GM21717 (cell line): Measurements from ENCODE around the gene CFB.
"Not testable (repeated sequence)": the region's sequence is repeated elsewhere in the genome, so short reads cannot be mapped to it uniquely, and the experiment has no call there.

Experiments
- ATAC-seq: cut with Tn5 transposase; IDR thresholded peaks from one replicate; pipeline ENCODE4 v1.9.1; 2021; ENCODE audit warnings: mild to moderate bottlenecking, moderate library complexity; ENCODE audit not compliant: unreplicated experiment

CFB gene

DNA sequence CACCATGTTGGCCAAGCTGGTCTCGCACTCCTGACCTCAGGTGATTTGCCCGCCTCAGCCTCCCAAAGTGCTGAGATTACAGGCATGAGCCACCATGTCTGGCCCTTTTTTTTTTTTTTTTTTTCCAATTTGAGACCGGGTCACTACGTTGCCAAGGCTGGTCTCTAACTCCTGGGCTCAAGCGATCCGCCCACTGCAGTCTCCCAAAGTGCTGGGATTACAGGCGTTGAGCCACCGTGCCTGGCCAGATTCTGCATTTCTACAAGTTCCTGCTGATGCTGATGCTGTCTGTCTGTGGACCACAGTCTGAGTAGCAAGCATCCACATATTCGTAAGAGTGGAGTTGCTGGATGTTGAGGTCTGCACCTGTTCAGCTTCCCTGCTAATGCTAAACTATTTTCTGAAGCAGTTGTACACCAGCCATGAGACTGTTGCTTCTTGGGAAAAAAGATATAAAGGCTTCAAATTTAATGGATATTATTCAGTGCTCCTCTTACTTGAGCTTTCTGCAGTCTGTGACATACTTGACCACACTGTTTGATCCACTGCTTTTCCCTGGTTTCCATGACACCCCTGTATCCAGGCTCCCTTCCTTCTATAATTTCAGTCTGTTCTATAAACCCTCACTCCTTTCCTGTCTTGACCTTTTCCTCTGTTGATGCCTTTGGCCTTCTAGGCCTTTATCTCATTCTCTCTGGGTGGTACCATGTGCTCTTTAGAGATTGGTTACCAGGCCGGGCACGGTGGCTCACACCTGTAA, 33.9 kb upstream of the CFB start:
- no peak for ATAC-seq

DNA sequence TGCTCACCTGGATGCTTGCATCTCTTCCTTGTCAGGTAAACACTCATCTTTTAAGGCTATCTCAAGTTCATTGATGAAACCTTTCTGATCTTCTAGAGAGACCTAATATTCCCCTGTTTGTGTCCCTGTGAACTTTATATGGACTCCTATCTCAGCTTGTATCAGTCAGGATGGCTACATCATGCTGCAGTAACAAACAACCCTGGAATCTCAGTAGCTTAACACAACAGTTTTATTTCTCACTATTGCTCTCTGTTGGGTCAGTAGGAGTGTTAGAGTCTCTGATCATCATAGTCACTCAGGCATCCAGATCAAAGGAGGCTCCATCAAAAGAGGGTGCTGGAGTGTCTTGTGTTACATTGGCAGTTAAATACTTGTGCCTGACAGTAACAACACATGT, 30.5 kb upstream of the CFB start:
- ATAC-seq = no peak

DNA sequence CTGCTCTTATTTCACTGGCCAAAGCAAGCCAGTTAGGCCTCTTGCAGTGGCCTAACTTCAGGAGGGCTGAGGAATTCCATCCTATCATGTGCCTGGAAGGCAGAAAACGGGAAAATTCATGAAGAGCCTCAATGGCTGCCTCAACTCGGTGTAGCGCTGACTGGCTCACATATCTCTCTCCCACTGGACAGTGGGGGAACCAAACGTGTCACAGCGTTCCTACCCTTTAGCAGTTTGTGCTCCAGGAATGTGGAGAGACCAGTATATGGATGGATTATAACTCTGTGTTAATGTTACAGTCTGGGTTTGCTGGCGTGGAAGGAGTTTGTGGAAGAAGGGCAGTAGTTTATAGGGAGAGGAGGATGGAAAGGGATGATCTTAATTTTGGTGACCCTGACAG, 30.1 kb upstream of the CFB start:
- ATAC-seq = no peak

DNA sequence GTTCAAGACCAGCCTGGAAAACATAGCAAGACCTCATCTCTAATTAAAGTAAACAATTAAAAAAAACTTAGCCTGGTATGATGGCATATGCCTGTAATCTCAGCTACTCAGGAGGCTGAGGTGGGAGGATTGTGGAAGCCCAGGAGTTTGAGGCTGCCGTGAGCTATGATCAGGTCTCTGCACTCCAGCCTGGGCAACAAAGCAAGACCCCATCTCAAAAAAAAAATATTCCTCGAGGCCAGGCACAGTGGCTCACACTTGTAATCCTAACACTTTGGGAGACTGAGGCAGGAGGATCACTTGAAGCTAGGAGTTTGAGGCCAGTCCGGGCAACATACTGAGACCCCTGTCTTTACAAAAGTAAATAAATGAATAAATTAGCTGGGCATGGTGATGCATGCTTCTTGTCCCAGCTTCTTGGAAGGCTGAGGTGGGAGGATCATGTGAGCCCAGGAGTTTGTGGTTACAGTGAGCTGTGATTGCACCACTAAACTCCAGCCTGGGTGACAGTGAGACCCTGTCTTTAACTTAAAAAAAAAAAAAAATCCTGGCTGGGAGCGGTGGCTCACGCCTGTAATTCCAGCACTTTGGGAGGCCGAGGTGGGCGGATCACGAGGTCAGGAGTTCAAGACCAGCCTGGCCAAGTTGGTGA, 27.7 kb upstream of the CFB start:
- no peak for ATAC-seq

DNA sequence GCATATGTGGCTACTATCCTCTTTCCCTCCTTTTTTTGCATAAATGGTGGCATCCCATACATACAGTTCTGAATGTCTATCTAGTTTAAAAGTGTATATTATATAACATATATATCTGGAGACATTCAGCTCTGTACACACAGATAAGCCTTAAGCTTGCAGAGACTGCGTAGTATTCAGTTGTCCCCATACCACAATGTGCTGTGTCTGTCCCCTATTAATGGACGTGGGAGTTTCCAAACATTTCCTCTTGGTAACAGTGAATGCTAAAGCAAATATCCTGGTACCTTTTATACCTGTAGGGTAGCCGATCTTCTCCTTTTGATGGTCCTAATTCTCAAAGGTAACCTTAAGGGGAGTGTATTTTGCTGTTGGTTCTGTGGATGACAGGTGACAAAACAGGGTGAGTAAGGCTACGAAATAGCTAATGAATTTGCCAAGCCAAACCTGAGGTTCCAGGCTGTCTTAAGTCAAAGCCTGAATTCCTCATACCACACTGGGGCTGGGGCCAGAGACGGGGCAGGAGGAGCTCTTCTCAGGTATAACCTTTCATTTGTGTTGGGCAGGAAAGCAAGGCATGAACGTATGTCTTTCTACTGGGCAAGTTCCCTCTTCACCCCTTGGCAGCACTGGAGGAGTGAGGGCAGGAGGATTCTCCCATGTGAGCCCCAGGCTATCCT, 26.1 kb upstream of the CFB start:
- ATAC-seq = no peak

DNA sequence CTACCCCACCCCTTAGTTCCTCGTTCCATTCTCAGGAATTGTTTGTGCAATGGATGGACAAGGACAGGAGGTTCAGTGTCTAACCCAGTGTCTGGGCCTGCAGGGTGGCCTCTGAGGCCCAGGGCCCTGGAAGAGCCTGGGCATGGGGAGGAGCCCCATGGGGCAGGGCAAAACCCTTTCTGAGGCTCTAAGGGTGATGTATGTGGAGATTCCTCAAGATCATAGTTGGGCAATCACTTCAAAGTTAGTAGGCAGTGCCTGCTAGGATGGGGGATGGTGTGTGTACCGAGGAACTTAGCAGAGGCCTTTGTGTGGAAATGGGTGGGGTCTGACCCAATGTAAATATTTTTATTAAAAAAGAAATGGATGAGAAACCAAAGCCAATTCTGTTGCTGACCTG, 25.1 kb upstream of the CFB start:
- no peak for ATAC-seq

DNA sequence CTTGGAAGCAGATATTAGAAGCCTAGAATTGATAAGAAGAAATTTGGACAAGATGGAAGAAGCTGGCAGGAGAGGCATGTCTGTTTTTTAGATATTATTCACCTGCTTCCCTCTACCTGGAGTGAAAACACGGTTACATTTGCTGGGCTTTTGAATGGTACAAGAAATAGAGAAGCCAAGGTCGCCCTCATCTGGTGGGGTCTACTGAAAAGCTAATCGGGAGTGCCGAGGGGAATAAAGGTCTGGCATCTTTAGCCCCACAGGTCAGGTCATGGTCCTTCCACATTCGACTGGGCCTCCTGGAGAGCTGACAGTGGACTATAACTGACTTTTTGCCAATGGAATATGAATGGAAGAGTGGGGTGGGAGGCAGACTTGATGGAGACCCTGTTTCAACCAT, 23.0 kb upstream of the CFB start:
- ATAC-seq = no peak

DNA sequence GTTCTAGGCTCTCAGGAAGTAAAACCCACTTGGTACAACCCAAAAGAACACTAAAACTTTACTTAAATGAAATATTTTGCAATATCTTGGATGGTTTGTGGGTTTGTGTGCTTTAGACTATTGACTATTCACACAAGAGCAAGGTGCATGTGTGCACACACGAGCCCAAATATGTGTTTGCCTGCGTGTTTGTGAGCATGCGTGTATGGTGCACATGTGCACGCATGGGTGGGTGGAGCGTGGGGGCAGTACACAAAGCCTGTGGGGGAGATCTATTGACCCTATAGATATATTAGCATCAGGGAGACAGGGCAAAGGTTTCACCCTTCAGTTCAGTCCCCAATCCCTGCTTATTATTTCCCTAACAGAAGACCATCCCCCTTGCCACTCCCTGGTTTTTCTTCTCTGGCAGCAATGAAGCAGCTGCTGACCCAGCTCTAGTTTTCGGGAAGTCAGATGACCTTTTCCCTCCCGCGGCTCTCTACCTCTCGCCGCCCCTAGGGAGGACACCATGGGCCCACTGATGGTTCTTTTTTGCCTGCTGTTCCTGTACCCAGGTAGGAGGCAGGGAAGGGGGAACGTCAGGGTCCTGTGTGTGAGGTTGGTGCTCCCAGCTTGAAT, 18.5 kb upstream of the CFB start, which contains the start of gene C2:
Gene C2, plus strand, starts transcription at position 476 of the 621 bp plus-strand sequence. Its CDS starts 36 bp downstream, at position 512.
- ATAC-seq = no peak

DNA sequence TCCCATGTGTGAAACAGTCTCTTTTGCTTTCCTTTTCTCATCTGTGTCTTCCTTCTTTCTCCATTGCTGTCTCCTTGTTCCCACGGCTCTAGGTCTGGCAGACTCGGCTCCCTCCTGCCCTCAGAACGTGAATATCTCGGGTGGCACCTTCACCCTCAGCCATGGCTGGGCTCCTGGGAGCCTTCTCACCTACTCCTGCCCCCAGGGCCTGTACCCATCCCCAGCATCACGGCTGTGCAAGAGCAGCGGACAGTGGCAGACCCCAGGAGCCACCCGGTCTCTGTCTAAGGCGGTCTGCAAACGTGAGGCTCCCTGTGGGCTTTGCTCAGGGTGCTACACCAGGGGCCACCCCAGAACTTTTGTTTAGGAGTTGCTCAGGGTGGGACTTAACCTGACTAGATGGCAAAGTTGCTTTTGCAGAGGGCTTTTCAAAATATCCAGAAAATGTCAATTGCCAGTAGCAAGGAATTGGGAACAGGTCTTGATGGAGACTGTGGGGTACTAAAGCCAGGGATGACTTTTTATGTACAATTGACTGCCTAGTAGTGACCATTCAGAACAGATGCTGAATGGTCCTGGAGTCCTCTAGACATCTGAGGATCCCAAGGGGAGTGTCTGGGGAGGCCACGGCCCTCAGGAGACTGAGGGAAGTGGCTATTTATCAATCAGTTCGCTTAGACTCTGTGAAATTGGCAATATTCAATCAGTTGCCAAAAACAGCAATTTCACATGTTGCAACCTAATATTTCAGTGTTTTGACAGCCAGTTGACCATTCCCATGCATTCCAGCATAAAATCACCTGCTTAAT, 17.8 kb upstream of the CFB start:
- ATAC-seq = no peak

DNA sequence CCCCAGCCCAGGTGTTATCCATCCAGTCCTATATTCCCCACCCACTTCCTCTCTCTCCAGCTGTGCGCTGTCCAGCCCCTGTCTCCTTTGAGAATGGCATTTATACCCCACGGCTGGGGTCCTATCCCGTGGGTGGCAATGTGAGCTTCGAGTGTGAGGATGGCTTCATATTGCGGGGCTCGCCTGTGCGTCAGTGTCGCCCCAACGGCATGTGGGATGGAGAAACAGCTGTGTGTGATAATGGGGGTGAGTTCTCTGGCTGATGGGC, 17.3 kb upstream of the CFB start:
- no peak for ATAC-seq

DNA sequence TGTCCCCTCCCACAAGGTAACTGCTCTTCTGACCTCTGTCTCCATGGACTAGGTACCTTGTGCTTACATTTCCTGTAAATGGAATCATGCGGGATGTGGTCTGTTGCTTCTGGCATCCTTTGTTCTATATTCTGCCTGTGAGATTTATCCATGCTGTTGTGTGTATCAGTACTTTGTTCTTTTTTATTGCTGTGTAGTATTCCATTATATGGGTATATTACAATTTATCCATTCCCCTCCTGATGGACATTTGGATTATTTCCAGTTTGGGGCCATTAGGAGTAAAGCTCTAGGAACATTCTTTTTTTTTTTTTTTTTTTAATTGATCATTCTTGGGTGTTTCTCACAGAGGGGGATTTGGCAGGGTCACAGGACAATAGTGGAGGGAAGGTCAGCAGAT, 14.9 kb upstream of the CFB start:
- ATAC-seq = no peak

DNA sequence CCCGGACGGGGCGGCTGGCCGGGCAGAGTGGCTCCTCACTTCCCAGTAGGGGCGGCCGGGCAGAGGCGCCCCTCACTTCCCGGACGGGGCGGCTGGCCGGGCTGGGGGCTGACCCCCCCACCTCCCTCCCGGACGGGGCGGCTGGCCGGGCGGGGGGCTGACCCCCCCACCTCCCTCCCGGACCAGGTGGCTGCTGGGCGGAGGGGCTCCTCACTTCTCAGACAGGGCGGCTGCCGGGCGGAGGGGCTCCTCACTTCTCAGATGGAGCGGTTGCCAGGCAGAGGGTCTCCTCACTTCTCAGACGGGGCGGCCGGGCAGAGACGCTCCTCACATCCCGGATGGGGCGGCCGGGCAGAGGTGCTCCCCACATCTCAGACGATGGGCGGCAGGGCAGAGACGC, 13.8 kb upstream of the CFB start:
- ATAC-seq = not testable (repeated sequence)

DNA sequence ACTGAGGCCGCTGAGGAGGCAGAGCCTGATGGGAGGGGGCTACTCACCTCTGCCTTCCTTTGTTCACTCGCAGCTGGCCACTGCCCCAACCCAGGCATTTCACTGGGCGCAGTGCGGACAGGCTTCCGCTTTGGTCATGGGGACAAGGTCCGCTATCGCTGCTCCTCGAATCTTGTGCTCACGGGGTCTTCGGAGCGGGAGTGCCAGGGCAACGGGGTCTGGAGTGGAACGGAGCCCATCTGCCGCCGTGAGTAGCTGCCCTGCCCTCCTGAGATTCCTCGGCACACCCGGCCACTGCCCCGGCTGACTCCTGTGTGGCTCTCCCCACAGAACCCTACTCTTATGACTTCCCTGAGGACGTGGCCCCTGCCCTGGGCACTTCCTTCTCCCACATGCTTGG, 12.4 kb upstream of the CFB start:
- no peak for ATAC-seq

DNA sequence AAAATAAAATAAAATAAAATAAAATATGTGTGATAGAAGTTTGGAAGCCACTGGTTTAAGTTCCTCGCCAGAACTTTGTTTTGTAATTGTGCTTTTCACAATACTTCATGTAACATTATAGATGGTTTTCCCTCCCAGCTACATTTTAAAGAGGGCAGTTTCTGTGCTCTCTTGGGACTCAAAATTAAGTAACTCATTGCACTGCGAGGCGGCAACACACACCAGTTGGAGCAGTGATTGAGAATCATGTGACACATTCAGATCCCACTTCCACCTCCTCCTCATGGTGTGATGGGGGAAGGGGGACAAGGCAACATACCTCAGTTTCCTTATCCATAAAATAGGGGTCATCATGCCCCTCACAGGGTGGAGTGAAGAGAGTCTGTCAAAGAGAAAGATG, 10.9 kb upstream of the CFB start:
- ATAC-seq = no peak

DNA sequence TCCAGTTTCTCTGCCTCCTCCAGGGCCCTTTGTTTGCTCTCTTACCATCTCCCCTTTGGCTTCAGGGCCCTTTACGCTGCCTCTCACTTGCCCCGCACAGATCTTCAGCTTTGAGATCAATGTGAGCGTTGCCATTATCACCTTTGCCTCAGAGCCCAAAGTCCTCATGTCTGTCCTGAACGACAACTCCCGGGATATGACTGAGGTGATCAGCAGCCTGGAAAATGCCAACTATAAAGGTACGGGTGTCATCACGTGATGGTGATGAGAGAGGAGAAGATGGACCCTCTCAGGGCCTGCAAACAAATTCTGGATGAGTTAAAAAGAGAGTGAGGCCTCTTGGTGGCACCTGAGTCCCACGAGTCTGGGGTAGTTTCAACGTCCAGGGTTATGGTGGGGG, 10.1 kb upstream of the CFB start:
- ATAC-seq = no peak

DNA sequence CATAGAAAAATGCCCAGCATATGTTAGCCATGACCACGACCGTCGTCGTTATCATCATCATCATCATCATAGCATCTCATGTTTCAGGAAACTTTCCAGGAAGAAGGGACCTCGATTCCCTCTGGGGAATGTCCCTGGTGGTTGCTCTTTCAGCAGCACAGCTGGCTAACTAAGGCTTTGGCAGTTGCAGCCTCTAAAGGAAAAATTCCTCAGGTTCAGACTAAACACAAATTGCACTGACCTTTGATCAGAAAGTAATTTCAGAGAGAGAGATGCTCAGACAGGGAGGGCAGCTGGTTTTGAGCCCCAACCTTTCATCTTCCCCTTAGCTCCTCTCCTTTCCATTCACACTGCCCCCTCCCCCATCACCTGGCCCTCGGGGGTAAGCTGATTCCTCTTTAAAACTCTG, 5.6 kb upstream of the CFB start:
- ATAC-seq = no peak

DNA sequence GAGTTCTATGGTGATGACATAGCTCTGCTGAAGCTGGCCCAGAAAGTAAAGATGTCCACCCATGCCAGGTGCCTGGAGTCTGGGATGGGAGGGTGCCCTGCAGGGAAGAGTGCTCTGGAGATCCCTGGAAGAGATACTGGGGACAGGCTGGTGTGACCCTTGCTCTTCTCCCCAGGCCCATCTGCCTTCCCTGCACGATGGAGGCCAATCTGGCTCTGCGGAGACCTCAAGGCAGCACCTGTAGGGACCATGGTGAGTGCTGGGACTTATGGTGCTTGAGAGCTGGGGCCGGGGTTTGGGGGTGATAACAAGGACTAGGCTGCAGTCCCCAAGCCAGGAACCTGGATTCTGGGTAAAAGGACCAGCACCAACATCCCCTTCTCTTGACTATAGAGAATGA, 2.2 kb upstream of the CFB start:
- no peak for ATAC-seq

DNA sequence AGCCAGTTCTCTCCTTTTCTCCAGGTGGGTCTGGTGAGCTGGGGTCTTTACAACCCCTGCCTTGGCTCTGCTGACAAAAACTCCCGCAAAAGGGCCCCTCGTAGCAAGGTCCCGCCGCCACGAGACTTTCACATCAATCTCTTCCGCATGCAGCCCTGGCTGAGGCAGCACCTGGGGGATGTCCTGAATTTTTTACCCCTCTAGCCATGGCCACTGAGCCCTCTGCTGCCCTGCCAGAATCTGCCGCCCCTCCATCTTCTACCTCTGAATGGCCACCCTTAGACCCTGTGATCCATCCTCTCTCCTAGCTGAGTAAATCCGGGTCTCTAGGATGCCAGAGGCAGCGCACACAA, 765 bp upstream of the CFB start:
- no peak for ATAC-seq

DNA sequence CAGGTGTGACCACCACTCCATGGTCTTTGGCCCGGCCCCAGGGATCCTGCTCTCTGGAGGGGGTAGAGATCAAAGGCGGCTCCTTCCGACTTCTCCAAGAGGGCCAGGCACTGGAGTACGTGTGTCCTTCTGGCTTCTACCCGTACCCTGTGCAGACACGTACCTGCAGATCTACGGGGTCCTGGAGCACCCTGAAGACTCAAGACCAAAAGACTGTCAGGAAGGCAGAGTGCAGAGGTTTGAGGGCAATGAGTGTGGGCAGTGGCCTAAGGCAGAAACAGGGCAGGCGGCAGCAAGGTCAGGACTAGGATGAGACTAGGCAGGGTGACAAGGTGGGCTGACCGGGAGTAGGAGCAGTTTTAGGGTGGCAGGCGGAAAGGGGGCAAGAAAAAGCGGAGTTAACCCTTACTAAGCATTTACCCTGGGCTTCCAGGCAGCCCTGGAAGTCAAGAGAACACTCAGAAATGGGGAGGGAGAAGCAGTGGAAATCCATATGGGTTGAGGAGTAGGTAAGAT, 533 bp downstream of the CFB start:
- ATAC-seq = no peak

DNA sequence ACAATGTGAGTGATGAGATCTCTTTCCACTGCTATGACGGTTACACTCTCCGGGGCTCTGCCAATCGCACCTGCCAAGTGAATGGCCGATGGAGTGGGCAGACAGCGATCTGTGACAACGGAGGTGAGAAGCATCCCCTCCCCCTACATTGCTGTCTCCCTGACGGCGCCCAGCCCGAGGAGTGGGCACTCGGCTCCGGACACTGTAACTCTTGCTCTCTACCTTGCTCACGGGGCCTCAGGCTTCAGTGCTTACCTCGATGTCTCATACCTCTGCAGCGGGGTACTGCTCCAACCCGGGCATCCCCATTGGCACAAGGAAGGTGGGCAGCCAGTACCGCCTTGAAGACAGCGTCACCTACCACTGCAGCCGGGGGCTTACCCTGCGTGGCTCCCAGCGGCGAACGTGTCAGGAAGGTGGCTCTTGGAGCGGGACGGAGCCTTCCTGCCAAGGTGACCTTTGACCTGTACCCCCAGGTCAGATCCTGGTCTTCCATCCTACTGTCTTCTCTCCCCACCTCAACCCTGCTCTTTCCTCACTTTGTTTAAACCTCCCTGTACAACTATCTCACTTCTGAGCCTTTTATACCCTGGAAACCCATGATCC, 1.3 kb downstream of the CFB start:
- no peak for ATAC-seq

DNA sequence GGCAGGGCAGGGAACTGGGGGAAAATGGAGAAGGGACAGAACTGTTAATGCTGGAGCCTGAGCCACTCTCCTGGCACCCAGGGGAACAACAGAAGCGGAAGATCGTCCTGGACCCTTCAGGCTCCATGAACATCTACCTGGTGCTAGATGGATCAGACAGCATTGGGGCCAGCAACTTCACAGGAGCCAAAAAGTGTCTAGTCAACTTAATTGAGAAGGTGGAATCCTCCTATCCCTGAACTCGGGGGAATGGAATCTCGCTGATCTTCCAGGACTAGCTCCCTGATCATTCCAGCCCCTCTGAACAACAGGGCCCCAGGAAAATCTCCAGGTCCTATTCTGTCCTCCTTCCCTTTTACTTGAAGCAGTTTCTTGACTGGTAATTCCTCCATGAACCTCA, 2.0 kb downstream of the CFB start:
- no peak for ATAC-seq
